H1 (cell line): ENCODE results near the gene CILP. TPM values are rescaled to one million over a fixed set of nuclear protein-coding genes. Genes with fewer than 3 reads are reported as not detected.

Experiments used
- BCL11A ChIP-seq, 2 experiments: IDR thresholded peaks; one replicate each; pipeline ENCODE4 v1.6.1; 2011; ENCODE audit warnings: low read depth in 2 of 2, low read length in 2 of 2, mild to moderate bottlenecking in 2 of 2
- GABPA ChIP-seq: IDR thresholded peaks from 2 replicates; pipeline ENCODE4 v1.6.1; 2011; ENCODE audit warnings: mild to moderate bottlenecking, low read length, moderate library complexity, borderline replicate concordance; ENCODE audit not compliant: insufficient read depth
- HDAC6 ChIP-seq: IDR thresholded peaks from one replicate; pipeline ENCODE4 v1.7.1; 2012; ENCODE audit warnings: low read depth, mild to moderate bottlenecking, inconsistent platforms, low read length, moderate library complexity
- JUND ChIP-seq: IDR thresholded peaks from 2 replicates; pipeline ENCODE4 v1.6.1; 2011; ENCODE audit warnings: mild to moderate bottlenecking, improper control_type of control experiment, low read length
- NANOG ChIP-seq: IDR thresholded peaks from 2 replicates; pipeline ENCODE4 v1.6.1; 2011; ENCODE audit warnings: low read length, low read depth, mild to moderate bottlenecking, inconsistent platforms; ENCODE audit not compliant: insufficient read depth, poor library complexity, severe bottlenecking
- PHF8 ChIP-seq: fragments of 200-600 bp; sonication (generic); conservative IDR thresholded peaks from 2 replicates; pipeline ENCODE4 v1.7.1; 2012; ENCODE audit warnings: low read depth, mild to moderate bottlenecking, inconsistent platforms, low read length, moderate library complexity
- SIRT6 ChIP-seq: IDR thresholded peaks from one replicate; pipeline ENCODE4 v1.7.1; 2012; ENCODE audit warnings: low read length, inconsistent platforms
- SP1 ChIP-seq: IDR thresholded peaks from 2 replicates; pipeline ENCODE4 v1.6.1; 2011; ENCODE audit warnings: low read depth, low read length
- polyA plus RNA-seq, 7 experiments: library from polyadenylated mRNA; depleted of rRNA in 3 of 7; stranded (reverse) in 5 of 7; unstranded in 2 of 7; fragments of >200 nt in 5 of 7; fragments of 200-250 nt in 2 of 7; gene quantifications; 1 replicate in 5 of 7; 2 replicates in 1 of 7; 4 replicates in 1 of 7; pipeline versions ENCODE4 v1.2.1 to v1.2.3, GENCODE V29; 2011 to 2013; ENCODE audit warnings: missing spikeins in 2 of 7, mixed read lengths in 2 of 7
- total RNA-seq: library from RNA; stranded (reverse); fragmentation: NEBNext Ultra II Directional; extraction: Animal tissue kit (Norgen Biotek cat#: 25700); gene quantifications from 2 replicates; pipeline ENCODE4 v1.2.1, GENCODE V29; 2021
- TF ChIP-seq, protein P1 (sequence below): fragments of 300-600 bp; sonication (generic); IDR thresholded peaks from 2 replicates; pipeline ENCODE4 v1.7.1; 2012; ENCODE audit warnings: low read length, moderate library complexity, mild to moderate bottlenecking, inconsistent platforms; ENCODE audit not compliant: insufficient replicate concordance
- TF ChIP-seq, protein P2 (sequence below): IDR thresholded peaks from 2 replicates; pipeline ENCODE4 v1.6.1; 2012; ENCODE audit warnings: inconsistent platforms

The CILP gene
- total and polyA plus RNA-seq, 2 of the 8 experiments (the other 6 are each of a cell fraction or from before 2014, with no cell fraction given) = 0.02 TPM; not detected in 1

DNA sequence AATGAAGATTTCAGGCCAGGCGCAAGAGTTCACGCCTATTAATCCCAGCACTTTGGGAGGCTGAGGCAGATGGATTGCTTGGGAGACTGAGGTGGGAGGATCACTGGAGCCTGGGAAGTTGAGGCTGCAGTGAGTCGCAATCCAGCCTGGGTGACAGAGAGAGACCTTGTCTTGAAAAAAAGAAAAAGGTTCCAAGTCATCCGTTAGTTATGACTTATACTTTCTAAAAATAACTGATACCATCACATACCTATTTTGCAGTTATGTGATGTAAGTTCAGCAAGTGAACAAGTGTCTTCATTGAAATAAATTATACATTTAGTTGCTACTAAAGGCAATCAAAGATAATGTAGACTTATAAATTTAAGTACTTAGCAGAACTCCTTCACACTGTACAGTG is 48.2 kb downstream of the CILP start (continued):
- TF ChIP-seq, protein P1, sequence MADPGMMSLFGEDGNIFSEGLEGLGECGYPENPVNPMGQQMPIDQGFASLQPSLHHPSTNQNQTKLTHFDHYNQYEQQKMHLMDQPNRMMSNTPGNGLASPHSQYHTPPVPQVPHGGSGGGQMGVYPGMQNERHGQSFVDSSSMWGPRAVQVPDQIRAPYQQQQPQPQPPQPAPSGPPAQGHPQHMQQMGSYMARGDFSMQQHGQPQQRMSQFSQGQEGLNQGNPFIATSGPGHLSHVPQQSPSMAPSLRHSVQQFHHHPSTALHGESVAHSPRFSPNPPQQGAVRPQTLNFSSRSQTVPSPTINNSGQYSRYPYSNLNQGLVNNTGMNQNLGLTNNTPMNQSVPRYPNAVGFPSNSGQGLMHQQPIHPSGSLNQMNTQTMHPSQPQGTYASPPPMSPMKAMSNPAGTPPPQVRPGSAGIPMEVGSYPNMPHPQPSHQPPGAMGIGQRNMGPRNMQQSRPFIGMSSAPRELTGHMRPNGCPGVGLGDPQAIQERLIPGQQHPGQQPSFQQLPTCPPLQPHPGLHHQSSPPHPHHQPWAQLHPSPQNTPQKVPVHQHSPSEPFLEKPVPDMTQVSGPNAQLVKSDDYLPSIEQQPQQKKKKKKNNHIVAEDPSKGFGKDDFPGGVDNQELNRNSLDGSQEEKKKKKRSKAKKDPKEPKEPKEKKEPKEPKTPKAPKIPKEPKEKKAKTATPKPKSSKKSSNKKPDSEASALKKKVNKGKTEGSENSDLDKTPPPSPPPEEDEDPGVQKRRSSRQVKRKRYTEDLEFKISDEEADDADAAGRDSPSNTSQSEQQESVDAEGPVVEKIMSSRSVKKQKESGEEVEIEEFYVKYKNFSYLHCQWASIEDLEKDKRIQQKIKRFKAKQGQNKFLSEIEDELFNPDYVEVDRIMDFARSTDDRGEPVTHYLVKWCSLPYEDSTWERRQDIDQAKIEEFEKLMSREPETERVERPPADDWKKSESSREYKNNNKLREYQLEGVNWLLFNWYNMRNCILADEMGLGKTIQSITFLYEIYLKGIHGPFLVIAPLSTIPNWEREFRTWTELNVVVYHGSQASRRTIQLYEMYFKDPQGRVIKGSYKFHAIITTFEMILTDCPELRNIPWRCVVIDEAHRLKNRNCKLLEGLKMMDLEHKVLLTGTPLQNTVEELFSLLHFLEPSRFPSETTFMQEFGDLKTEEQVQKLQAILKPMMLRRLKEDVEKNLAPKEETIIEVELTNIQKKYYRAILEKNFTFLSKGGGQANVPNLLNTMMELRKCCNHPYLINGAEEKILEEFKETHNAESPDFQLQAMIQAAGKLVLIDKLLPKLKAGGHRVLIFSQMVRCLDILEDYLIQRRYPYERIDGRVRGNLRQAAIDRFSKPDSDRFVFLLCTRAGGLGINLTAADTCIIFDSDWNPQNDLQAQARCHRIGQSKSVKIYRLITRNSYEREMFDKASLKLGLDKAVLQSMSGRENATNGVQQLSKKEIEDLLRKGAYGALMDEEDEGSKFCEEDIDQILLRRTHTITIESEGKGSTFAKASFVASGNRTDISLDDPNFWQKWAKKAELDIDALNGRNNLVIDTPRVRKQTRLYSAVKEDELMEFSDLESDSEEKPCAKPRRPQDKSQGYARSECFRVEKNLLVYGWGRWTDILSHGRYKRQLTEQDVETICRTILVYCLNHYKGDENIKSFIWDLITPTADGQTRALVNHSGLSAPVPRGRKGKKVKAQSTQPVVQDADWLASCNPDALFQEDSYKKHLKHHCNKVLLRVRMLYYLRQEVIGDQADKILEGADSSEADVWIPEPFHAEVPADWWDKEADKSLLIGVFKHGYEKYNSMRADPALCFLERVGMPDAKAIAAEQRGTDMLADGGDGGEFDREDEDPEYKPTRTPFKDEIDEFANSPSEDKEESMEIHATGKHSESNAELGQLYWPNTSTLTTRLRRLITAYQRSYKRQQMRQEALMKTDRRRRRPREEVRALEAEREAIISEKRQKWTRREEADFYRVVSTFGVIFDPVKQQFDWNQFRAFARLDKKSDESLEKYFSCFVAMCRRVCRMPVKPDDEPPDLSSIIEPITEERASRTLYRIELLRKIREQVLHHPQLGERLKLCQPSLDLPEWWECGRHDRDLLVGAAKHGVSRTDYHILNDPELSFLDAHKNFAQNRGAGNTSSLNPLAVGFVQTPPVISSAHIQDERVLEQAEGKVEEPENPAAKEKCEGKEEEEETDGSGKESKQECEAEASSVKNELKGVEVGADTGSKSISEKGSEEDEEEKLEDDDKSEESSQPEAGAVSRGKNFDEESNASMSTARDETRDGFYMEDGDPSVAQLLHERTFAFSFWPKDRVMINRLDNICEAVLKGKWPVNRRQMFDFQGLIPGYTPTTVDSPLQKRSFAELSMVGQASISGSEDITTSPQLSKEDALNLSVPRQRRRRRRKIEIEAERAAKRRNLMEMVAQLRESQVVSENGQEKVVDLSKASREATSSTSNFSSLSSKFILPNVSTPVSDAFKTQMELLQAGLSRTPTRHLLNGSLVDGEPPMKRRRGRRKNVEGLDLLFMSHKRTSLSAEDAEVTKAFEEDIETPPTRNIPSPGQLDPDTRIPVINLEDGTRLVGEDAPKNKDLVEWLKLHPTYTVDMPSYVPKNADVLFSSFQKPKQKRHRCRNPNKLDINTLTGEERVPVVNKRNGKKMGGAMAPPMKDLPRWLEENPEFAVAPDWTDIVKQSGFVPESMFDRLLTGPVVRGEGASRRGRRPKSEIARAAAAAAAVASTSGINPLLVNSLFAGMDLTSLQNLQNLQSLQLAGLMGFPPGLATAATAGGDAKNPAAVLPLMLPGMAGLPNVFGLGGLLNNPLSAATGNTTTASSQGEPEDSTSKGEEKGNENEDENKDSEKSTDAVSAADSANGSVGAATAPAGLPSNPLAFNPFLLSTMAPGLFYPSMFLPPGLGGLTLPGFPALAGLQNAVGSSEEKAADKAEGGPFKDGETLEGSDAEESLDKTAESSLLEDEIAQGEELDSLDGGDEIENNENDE = no peak
- TF ChIP-seq NANOG (no peak), PHF8 (no peak), HDAC6 (no peak), SP1 (no peak), JUND (no peak), GABPA (no peak), SIRT6 (no peak), BCL11A (IDR thresholded peaks at IDR 0.05; ENCODE audit: low read depth in 2 of 2, low read length in 2 of 2) (no peak)
- TF ChIP-seq, protein P2, sequence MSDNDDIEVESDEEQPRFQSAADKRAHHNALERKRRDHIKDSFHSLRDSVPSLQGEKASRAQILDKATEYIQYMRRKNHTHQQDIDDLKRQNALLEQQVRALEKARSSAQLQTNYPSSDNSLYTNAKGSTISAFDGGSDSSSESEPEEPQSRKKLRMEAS = no peak
